AG09309 (cell line): ENCODE measurements around the gene CA11.
"Not testable (repeated sequence)": the region's sequence is repeated elsewhere in the genome, so short reads cannot be mapped to it uniquely, and the experiment has no call there.

Source experiments
- DNase-seq: peaks from one replicate; pipeline ENCODE4 v3.0.0-alpha.2; 2010; ENCODE audit warnings: low read depth
- H3K4me3 ChIP-seq: 2 replicates; pipeline ENCODE4 v1.5.1; 2011; ENCODE audit warnings: mild to moderate bottlenecking, low read depth, low read length, moderate library complexity; ENCODE audit not compliant: control insufficient read depth
- TF ChIP-seq, protein P1 (sequence below): IDR thresholded peaks from 2 replicates; pipeline ENCODE4 v1.5.1; 2011; ENCODE audit warnings: mild to moderate bottlenecking, low read depth, low read length, inconsistent platforms; ENCODE audit not compliant: insufficient read depth, control insufficient read depth; ENCODE audit errors: missing control alignments

The CA11 gene

GRCh38 chr19:48681127-48681470 is 35.1 kb upstream of the CA11 start:
- TF ChIP-seq, protein P1, sequence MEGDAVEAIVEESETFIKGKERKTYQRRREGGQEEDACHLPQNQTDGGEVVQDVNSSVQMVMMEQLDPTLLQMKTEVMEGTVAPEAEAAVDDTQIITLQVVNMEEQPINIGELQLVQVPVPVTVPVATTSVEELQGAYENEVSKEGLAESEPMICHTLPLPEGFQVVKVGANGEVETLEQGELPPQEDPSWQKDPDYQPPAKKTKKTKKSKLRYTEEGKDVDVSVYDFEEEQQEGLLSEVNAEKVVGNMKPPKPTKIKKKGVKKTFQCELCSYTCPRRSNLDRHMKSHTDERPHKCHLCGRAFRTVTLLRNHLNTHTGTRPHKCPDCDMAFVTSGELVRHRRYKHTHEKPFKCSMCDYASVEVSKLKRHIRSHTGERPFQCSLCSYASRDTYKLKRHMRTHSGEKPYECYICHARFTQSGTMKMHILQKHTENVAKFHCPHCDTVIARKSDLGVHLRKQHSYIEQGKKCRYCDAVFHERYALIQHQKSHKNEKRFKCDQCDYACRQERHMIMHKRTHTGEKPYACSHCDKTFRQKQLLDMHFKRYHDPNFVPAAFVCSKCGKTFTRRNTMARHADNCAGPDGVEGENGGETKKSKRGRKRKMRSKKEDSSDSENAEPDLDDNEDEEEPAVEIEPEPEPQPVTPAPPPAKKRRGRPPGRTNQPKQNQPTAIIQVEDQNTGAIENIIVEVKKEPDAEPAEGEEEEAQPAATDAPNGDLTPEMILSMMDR = no peak
- no peak overlapping the region for H3K4me3 ChIP-seq
- peak; percentile 60 for DNase-seq

DNA sequence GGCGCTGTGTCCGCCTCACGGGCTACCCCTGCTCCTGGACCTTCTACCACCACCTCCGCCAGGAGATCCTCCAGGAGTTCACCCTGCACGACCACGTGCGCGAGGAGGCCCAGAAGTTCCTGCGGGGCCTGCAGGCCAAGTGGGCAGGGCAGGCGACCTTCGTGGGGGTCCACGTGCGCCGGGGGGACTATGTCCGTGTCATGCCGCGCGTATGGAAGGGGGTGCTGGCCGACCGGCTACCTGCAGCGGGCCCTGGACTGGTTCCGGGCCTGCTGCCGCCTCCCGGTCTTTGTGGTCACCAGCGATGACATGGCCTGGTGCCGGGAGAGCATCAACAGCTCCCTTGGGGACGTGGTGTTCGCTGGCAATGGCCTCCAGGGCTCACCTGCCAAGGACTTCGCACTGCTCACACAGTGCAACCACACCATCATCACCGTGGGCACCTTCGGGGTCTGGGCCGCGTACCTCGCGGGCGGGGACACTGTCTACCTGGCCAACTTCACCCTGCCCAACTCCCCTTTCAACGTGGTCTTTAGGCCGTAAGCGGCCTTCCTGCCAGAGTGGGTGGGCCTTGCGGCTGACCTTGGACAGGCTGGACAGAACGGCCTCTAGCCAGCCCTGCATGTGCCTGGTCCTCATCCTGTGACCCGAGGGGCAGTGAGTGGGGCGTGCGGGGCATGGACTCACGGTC is 34.6 kb upstream of the CA11 start:
- H3K4me3 ChIP-seq = no peak overlapping the region
- TF ChIP-seq, protein P1 = no peak
- no peak for DNase-seq

- not testable (repeated sequence) for DNase-seq, H3K4me3 ChIP-seq
Measured at GRCh38 chr19:48680006-48680405, 34.0 kb upstream of the CA11 start.

GRCh38 chr19:48678201-48678600 is 32.2 kb upstream of the CA11 start:
- DNase-seq = no peak

DNA sequence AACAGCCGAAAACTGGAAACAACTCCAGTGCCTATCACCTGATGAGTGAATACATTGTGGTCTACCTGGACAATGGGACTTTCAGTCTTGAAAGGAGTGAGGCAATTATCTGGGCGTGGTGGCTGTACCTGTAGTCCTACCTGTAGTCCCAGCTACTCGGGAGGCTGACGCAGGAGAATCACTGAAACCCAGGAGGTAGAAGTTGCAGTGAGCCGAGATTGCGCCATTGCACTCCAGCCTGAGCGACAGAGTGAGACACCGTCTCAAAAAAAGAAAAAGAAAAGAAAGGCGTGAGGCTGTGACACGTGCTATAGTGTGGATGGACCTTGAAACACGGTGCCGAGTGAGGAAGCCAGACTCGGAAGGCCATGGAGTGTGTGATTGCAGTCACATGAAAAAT is 30.9 kb upstream of the CA11 start:
- DNase-seq = no peak
- no peak overlapping the region for H3K4me3 ChIP-seq
- TF ChIP-seq, protein P1 = no peak

More at GRCh38 chr19:48678201-48678600, 32.2 kb upstream of the CA11 start:
- H3K4me3 ChIP-seq = no peak overlapping the region
- TF ChIP-seq, protein P1 = no peak

- H3K4me3 ChIP-seq = no peak overlapping the region
- TF ChIP-seq, protein P1 = no peak
Measured at GRCh38 chr19:48676487-48676886, 30.5 kb upstream of the CA11 start.

GRCh38 chr19:48674921-48675824 is 29.2 kb upstream of the CA11 start:
- DNase-seq = no peak
- TF ChIP-seq, protein P1 = peak; percentile 88

More at GRCh38 chr19:48676487-48676886, 30.5 kb upstream of the CA11 start:
- no peak for DNase-seq

More at GRCh38 chr19:48674921-48675824, 29.2 kb upstream of the CA11 start:
- no peak overlapping the region for H3K4me3 ChIP-seq
